Endothelial cell of umbilical vein (primary cell): ENCODE measurements around the gene SREBF1. TPM values are rescaled to one million over a fixed set of nuclear protein-coding genes. Genes with fewer than 3 reads are reported as not detected.

Source experiments
- BruUV-seq: library from RNA; stranded (reverse); fragments of 400-500 nt; replicated peaks from 2 replicates; lab custom pipeline; 2021; lab: Mats Ljungman, UMichigan
- CTCF ChIA-PET: fragments of 300-600, 350-600 bp; sonication (Branson Sonifier 250); formaldehyde crosslinking; loops from one replicate; lab custom pipeline; 2021; ENCODE audit warnings: antibody characterized with exemption, inconsistent platforms; lab: Charles Lee
- POLR2A ChIA-PET: fragments of 300-600, 350-600 bp; sonication (Branson Sonifier 250); formaldehyde crosslinking; loops from one replicate; lab custom pipeline; 2021; ENCODE audit warnings: antibody characterized with exemption, inconsistent platforms; lab: Charles Lee
- DNase-seq: peaks from one replicate; pipeline ENCODE4 v3.0.0-alpha.2; 2011; ENCODE audit warnings: low read depth, low spot score
- FAIRE-seq: peaks from 2 replicates; lab custom pipeline; 2011; peaks lifted over from hg19 to GRCh38; lab: Jason Lieb, UNC
- H2AFZ ChIP-seq: 2 replicates; pipeline ENCODE4 v1.6.0; 2012; ENCODE audit warnings: low read depth, low read length, control low read depth, inconsistent platforms
- H3K27ac ChIP-seq: 2 replicates; pipeline ENCODE4 v1.5.1; 2011; ENCODE audit warnings: low read depth, mild to moderate bottlenecking, control low read depth, low read length, moderate library complexity; ENCODE audit not compliant: insufficient read depth
- H3K27me3 ChIP-seq, 2 experiments: 2 replicates each; pipeline versions ENCODE4 v1.6.0 to v1.6.1; 2011; ENCODE audit warnings: low read length in 2 of 2, mixed read lengths in 1 of 2; ENCODE audit not compliant: control insufficient read depth in 2 of 2, insufficient read depth in 2 of 2
- H3K36me3 ChIP-seq, 2 experiments: 2 replicates in 1 of 2; 3 replicates in 1 of 2; pipeline ENCODE4 v1.5.1; 2011; ENCODE audit warnings: low read length in 2 of 2, mild to moderate bottlenecking in 1 of 2, moderate library complexity in 1 of 2; ENCODE audit not compliant: control insufficient read depth in 2 of 2, insufficient read depth in 2 of 2; ENCODE audit errors: extremely low read depth in 1 of 2
- H3K4me1 ChIP-seq: 3 replicates; pipeline ENCODE4 v1.5.1; 2011; ENCODE audit warnings: mild to moderate bottlenecking, low read length; ENCODE audit not compliant: control insufficient read depth, insufficient read depth; ENCODE audit errors: extremely low read depth
- H3K4me2 ChIP-seq: 2 replicates; pipeline ENCODE4 v1.6.1; 2011; ENCODE audit warnings: low read length, control low read depth, mixed read lengths; ENCODE audit not compliant: insufficient read depth
- H3K4me3 ChIP-seq, 3 experiments: fragments of 200-600 bp in 1 of 3; sonication (generic), shearing (Covaris generic) in 1 of 3; replicated peaks in 1 of 3; 2 replicates each; pipeline ENCODE4 v1.5.1; 2011 to 2016; ENCODE audit warnings: control low read depth in 3 of 3, low read length in 3 of 3, mild to moderate bottlenecking in 2 of 3, inconsistent platforms in 1 of 3, low read depth in 1 of 3, moderate library complexity in 1 of 3; ENCODE audit not compliant: insufficient read depth in 1 of 3
- H3K79me2 ChIP-seq: 2 replicates; pipeline ENCODE4 v1.6.0; 2012; ENCODE audit warnings: low read length, inconsistent platforms; ENCODE audit not compliant: control insufficient read depth, insufficient read depth
- H3K9ac ChIP-seq: replicated peaks from 2 replicates; pipeline ENCODE3; 2011; ENCODE audit warnings: low read length, control low read depth; ENCODE audit not compliant: insufficient read depth; ENCODE audit errors: extremely low read depth
- H3K9me1 ChIP-seq: replicated peaks from 3 replicates; pipeline ENCODE4 v1.6.0; 2011; ENCODE audit warnings: mild to moderate bottlenecking, low read length; ENCODE audit not compliant: control insufficient read depth, insufficient read depth; ENCODE audit errors: extremely low read depth
- H3K9me3 ChIP-seq: replicated peaks from 2 replicates; pipeline ENCODE4 v1.5.1; 2012; ENCODE audit warnings: low read length, inconsistent platforms; ENCODE audit not compliant: control insufficient read depth, insufficient read depth
- H4K20me1 ChIP-seq: replicated peaks from 2 replicates; pipeline ENCODE3; 2011; ENCODE audit warnings: mild to moderate bottlenecking, low read length; ENCODE audit not compliant: control insufficient read depth, insufficient read depth; ENCODE audit errors: extremely low read depth
- JUN ChIP-seq: IDR thresholded peaks from 2 replicates; pipeline ENCODE4 v1.6.1; 2011; ENCODE audit warnings: borderline replicate concordance, low read depth; ENCODE audit not compliant: insufficient read length, insufficient read depth
- MYC ChIP-seq: IDR thresholded peaks from one replicate; pipeline ENCODE4 v1.6.1; 2011; ENCODE audit warnings: mild to moderate bottlenecking, low read depth, low read length
- POLR2AphosphoS5 ChIP-seq: IDR thresholded peaks from 2 replicates; pipeline ENCODE4 v1.6.1; 2012; ENCODE audit warnings: low read depth, mild to moderate bottlenecking, control low read depth, low read length, moderate library complexity; ENCODE audit not compliant: insufficient read depth
- dilution Hi-C: fragments of 300-500 bp; cut with MboI; formaldehyde crosslinking; loops from one replicate; pipeline ENCODE4 v1.15.0; 2019; ENCODE audit warnings: low sequenced_read_pairs; ENCODE audit not compliant: extremely low pct_ligation_motif_present
- intact Hi-C: fragments of 100-400 bp; cut with micrococcal nuclease; formaldehyde crosslinking; loops from one replicate; pipeline ENCODE4 v1.10.0; 2022
- polyA plus RNA-seq, 4 experiments: library from polyadenylated mRNA; depleted of rRNA in 3 of 4; stranded (reverse) in 3 of 4; unstranded in 1 of 4; fragments of >200 nt; gene quantifications; 2 replicates each; pipeline versions ENCODE4 v1.2.1 to v1.2.3, GENCODE V29; 2011 to 2012; ENCODE audit warnings: missing spikeins in 1 of 4
- total RNA-seq: library from RNA; stranded (reverse); gene quantifications from 2 replicates; pipeline ENCODE4 v1.2.3, GENCODE V29; 2021

Gene SREBF1
- total and polyA plus RNA-seq, 2 donors (not counting 3 experiments of a cell fraction or from before 2014, with no cell fraction given): 50.4 to 109 TPM

DNA sequence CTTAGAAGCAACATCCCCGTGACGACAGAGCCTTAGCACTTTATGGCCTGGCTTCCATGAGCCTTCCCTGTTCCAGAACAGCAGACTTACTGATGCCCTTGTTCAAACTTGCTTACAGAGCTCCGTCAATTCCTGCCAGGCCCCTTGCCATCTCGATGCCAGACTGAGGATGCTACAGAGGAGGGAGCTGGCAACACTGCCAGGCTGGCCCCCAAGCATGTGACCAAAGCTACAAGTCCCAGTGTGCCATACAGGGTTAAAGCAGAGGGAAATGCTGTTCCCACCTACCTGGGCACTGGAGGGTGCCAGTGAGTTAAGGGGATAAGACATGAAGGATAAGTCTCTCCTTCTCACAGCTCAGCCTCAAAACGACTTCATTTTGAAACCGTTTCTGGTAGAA, 33.5 kb upstream of the SREBF1 start:
- no TSS peak for BruUV-seq
- no peak for DNase-seq
- Histone ChIP-seq H3K9me3 (no peaks in the 10 kb centered on the region), H3K9ac (no peak overlapping the region), H4K20me1 (no peaks in the 10 kb centered on the region), H3K4me1 (peaks cover 5% of the 10 kb centered on the region), H2AFZ (no peak overlapping the region), H3K27me3 (no peaks in the 10 kb centered on the region), H3K27ac (no peak overlapping the region), H3K36me3 (no peaks in the 10 kb centered on the region), H3K79me2 (no peaks in the 10 kb centered on the region), H3K4me3 (no peak overlapping the region), H3K9me1 (no peaks in the 10 kb centered on the region), H3K4me2 (no peak overlapping the region)
- ChIA-PET CTCF (interaction anchor here (1.1 to 2.4 kb wide), 3 partner anchors 10 to 49 kb away, joined by 5 to 6 read pairs (median 5); no protein-coding TSS in a partner anchor), POLR2A (no interaction called here)
- no peak for FAIRE-seq
- intact Hi-C loops: no loop called here
- TF ChIP-seq JUN (no peak), MYC (no peak)
- dilution Hi-C loops: no loop called here

DNA sequence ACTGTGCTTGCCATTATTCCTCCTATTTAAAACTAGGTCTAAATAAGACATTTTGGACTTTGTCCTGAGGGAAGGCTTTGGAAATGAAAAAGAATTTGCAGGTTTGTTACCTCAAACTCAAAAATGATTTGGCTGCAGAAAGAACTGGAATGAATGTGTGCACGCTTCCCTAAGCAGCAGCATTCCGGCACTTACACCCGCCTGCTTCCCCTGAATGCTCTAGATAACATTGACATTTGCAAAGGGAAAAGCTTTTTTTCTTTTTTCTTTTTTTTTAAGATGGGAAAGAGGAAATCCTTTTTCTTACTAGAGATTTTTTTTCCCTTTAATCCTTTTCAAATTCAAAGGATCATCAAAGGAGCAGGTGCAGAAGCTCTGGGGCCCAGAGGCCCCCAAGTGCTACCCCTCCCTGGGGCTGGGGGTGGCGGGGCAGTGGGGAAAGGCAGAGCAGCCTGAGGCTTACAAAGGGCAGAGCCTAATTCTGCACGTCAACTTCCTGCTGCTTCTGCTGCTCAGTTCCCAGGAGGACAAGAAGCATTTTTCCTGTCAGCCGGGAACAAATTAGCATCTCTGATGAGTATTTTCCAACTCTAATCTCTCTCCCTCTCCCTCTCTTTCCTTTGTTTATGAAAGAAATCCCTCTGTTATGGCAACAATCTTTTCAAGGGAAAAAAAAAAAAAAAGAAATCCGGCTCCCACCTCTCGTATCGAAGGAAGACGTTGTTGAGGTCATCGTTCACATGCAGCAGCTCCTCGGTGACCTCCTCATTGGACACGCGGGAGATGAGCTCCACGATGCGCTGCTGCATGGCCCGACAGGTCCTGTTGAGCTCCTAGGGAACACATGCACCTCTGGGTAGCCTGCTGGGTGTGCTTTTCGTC, 32.1 kb upstream of the SREBF1 start:
- H3K36me3 ChIP-seq: no peaks in the 10 kb centered on the region
- H3K4me1 ChIP-seq: peaks cover 5% of the 10 kb centered on the region
- H3K27ac ChIP-seq: no peak overlapping the region
- no peak overlapping the region for H3K4me3 ChIP-seq
- DNase-seq: peak; percentile 88
- intact Hi-C loops: no loop called here
- no peak overlapping the region for H3K4me2 ChIP-seq
- H3K9ac ChIP-seq: no peak overlapping the region
- ChIA-PET POLR2A (no interaction called here), CTCF (interaction anchor here (0.7 to 2.4 kb wide), 4 partner anchors 8 to 78 kb away, joined by 3 to 7 read pairs (median 5); no protein-coding TSS in a partner anchor)
- TF ChIP-seq POLR2AphosphoS5 (no peak), JUN (peak; percentile 31)
- no peaks in the 10 kb centered on the region for H3K27me3 ChIP-seq
- H3K9me1 ChIP-seq: no peaks in the 10 kb centered on the region
- H2AFZ ChIP-seq: no peak overlapping the region
- no peaks in the 10 kb centered on the region for H3K9me3 ChIP-seq
- no TSS peak for BruUV-seq
- dilution Hi-C loops: no loop called here
- H3K79me2 ChIP-seq: no peaks in the 10 kb centered on the region
- peak; percentile 62 for FAIRE-seq
- no peaks in the 10 kb centered on the region for H4K20me1 ChIP-seq
